ENCODE data around the gene PCNA.

DNA sequence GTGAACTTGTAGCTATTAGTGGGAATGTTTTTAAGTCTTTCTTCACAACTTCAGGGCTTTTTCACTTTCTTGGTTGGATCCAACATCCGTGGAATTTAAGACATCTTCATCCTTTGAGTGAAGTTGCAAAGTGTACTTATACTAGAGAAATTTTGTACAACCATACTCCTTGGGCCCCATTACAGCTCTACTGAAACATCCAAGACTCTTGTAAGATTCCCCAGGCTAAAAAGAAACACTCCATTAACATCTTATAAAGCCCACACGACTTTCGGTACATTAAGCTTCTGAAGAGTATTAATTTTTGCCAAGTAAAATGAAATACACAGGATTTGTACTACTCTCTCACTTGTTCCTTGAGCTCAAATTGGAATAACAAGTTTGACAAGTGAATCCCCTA is 5.4 kb downstream of the PCNA start:
- TF ChIP-seq YY1 (IDR thresholded peaks at IDR 0.05; ENCODE audit: extremely low read depth, insufficient replicate concordance, low read depth, low read length): no peak
- TF ChIP-seq POLR2A (IDR thresholded peaks at IDR 0.05; ENCODE audit: borderline replicate concordance, extremely low read depth, insufficient read depth, insufficient read length): no peak
